Adrenal gland (tissue), 12 donors: Measurements from ENCODE around the gene TACR1. TPM values are rescaled to one million over a fixed set of nuclear protein-coding genes. Genes with fewer than 3 reads are reported as not detected.

Experiments
- DNase-seq, 7 donors: peaks; one replicate each; pipeline ENCODE4 v3.0.0-alpha.2; 2019 to 2020
- H3K27ac ChIP-seq, 5 donors: fragments of 200-600 bp; sonication (generic) in 4 of 5; 1 replicate in 3 of 5; 2 replicates in 2 of 5; pipeline versions ENCODE4 v1.5.1 to v1.8.0; 2016 to 2020; ENCODE audit warnings: mild to moderate bottlenecking in 1 of 5
- H3K27me3 ChIP-seq: fragments of 200-600 bp; 2 replicates; pipeline ENCODE4 v1.8.0; 2021
- H3K36me3 ChIP-seq, 2 donors: fragments of 200-600 bp; replicated peaks in 1 of 2; 1 replicate in 1 of 2; 2 replicates in 1 of 2; pipeline versions ENCODE4 v1.5.1 to v1.8.0; 2018 to 2022
- H3K4me1 ChIP-seq, 2 donors: fragments of 200-600 bp; replicated peaks in 1 of 2; 1 replicate in 1 of 2; 2 replicates in 1 of 2; pipeline versions ENCODE4 v1.5.1 to v1.8.0; 2018 to 2021
- H3K4me3 ChIP-seq, 4 donors: fragments of 200-600 bp; sonication (generic) in 3 of 4; one replicate each; pipeline ENCODE4 v1.5.1; 2016 to 2018
- H3K9me3 ChIP-seq, 3 donors: fragments of 200-600 bp; sonication (generic) in 1 of 3; replicated peaks in 1 of 3; 1 replicate in 2 of 3; 2 replicates in 1 of 3; pipeline versions ENCODE4 v1.5.1 to v1.8.0; 2016 to 2021
- POLR2A ChIP-seq, 2 donors: fragments of 450-650 bp; IDR thresholded peaks; one replicate each; pipeline ENCODE4 v1.6.1; 2017; ENCODE audit warnings: antibody characterized with exemption in 2 of 2, mild to moderate bottlenecking in 2 of 2, moderate library complexity in 1 of 2
- WGBS, 4 donors: extraction: QIAGEN DNeasy Blood & Tissue Kit in 2 of 4; methylation state at CpG; one replicate each; pipeline versions ENCODE4 v1.1.5 to v1.1.7; 2013 to 2017; 5-methylcytosine and 5-hydroxymethylcytosine counted together
- intact Hi-C, 2 donors: fragments of 100-400 bp; cut with DNase I; formaldehyde crosslinking; loops; one replicate each; pipeline versions ENCODE4 v1.14.1 to v1.15.0; 2022 to 2023
- polyA plus RNA-seq, 3 donors: library from polyadenylated mRNA; stranded (reverse); fragments of 200-250 nt in 2 of 3; fragments of 350-450 nt in 1 of 3; fragmentation: Illumina TruSeq in 1 of 3; extraction: RNeasy Lipid Tissue Mini Kit (QIAGEN cat#74804) in 1 of 3; gene quantifications; one replicate each; pipeline ENCODE4 v1.2.3, GENCODE V29; 2013 to 2014
- total RNA-seq, 9 donors: library from RNA; depleted of rRNA in 4 of 9; stranded (reverse); fragments of >200 nt in 4 of 9; fragments of 120-200 nt in 1 of 9; fragmentation: NEBNext Ultra II Directional in 1 of 9; extraction: Animal tissue kit (Norgen Biotek cat#: 25700) in 1 of 9; gene quantifications; one replicate each; pipeline versions ENCODE4 v1.1.0 to v1.2.4, GENCODE V29; 2013 to 2023
- TF ChIP-seq, protein P1 (sequence below), 6 experiments: fragments of 450-650 bp in 4 of 6; fragments of 200-600 bp in 2 of 6; sonication (generic) in 1 of 6; IDR thresholded peaks; 1 replicate in 5 of 6; 2 replicates in 1 of 6; pipeline versions ENCODE4 v1.5.1 to v1.8.0; 2016 to 2021; ENCODE audit warnings: antibody characterized with exemption in 6 of 6, mild to moderate bottlenecking in 2 of 6, moderate library complexity in 1 of 6
- donor health status: healthy with polysubstance abuse.
- donor health status: Bipolar disorder and iron deficiency.
- donor health status: DM: yes; HTN: yes; CAD: no.
- donor health status: DM: no; HTN: no; CAD: no.
- donor health status: DM: no; HTN: no; CAD: no.
- donor health status: DM: yes; HTN: yes; CAD: no.

TACR1 gene
- total and polyA plus RNA-seq, 12 donors: 0.15 to 1.9 (median 0.41) TPM; not detected in 1

- intact Hi-C loops: no loop called here
- Histone ChIP-seq H3K4me1 (no peaks in the 10 kb centered on the region), H3K27ac (no peak overlapping the region), H3K9me3 (no peaks in the 10 kb centered on the region), H3K36me3 (no peaks in the 10 kb centered on the region), H3K4me3 (no peak overlapping the region), H3K27me3 (no peaks in the 10 kb centered on the region)
- TF ChIP-seq, protein P1, sequence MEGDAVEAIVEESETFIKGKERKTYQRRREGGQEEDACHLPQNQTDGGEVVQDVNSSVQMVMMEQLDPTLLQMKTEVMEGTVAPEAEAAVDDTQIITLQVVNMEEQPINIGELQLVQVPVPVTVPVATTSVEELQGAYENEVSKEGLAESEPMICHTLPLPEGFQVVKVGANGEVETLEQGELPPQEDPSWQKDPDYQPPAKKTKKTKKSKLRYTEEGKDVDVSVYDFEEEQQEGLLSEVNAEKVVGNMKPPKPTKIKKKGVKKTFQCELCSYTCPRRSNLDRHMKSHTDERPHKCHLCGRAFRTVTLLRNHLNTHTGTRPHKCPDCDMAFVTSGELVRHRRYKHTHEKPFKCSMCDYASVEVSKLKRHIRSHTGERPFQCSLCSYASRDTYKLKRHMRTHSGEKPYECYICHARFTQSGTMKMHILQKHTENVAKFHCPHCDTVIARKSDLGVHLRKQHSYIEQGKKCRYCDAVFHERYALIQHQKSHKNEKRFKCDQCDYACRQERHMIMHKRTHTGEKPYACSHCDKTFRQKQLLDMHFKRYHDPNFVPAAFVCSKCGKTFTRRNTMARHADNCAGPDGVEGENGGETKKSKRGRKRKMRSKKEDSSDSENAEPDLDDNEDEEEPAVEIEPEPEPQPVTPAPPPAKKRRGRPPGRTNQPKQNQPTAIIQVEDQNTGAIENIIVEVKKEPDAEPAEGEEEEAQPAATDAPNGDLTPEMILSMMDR (IDR thresholded peaks at IDR 0.05): no peak
- no peak for TF ChIP-seq POLR2A (IDR thresholded peaks at IDR 0.05)
- DNase-seq: no peak
- 95 to 100% (median 100%) methylated on average over 2 of the region's 2 CpGs for WGBS, 4 donors
Measured at GRCh38 chr2:75027886-75028285, 171.4 kb downstream of the TACR1 start.

GRCh38 chr2:75025633-75026380 lies 173.5 kb downstream of the TACR1 start:
- Histone ChIP-seq H3K27ac (no peak overlapping the region), H3K4me1 (no peaks in the 10 kb centered on the region), H3K4me3 (no peak overlapping the region), H3K9me3 (no peaks in the 10 kb centered on the region), H3K36me3 (no peaks in the 10 kb centered on the region), H3K27me3 (no peaks in the 10 kb centered on the region)
- 87 to 97% (median 91%) methylated on average over 2 of the region's 2 CpGs for WGBS, 4 donors
- DNase-seq: no peak
- TF ChIP-seq POLR2A (IDR thresholded peaks at IDR 0.05): no peak
- TF ChIP-seq, protein P1 (IDR thresholded peaks at IDR 0.05): no peak
- intact Hi-C loops: no loop called here

GRCh38 chr2:75025216-75025615 lies 174.1 kb downstream of the TACR1 start:
- H3K9me3 ChIP-seq: no peaks in the 10 kb centered on the region
- no peaks in the 10 kb centered on the region for H3K36me3 ChIP-seq
- TF ChIP-seq, protein P1 (IDR thresholded peaks at IDR 0.05): no peak
- TF ChIP-seq POLR2A (IDR thresholded peaks at IDR 0.05): no peak
- DNase-seq: no peak
- H3K27ac ChIP-seq: no peak overlapping the region
- H3K4me1 ChIP-seq: no peaks in the 10 kb centered on the region
- H3K4me3 ChIP-seq: no peak overlapping the region
- intact Hi-C loops: no loop called here
- no peaks in the 10 kb centered on the region for H3K27me3 ChIP-seq

- Histone ChIP-seq H3K9me3 (no peaks in the 10 kb centered on the region), H3K4me3 (no peak overlapping the region), H3K27ac (no peak overlapping the region), H3K4me1 (no peaks in the 10 kb centered on the region), H3K27me3 (no peaks in the 10 kb centered on the region), H3K36me3 (no peaks in the 10 kb centered on the region)
- TF ChIP-seq, protein P1 (IDR thresholded peaks at IDR 0.05): no peak
- no peak for TF ChIP-seq POLR2A (IDR thresholded peaks at IDR 0.05)
- 88 to 97% (median 97%) methylated on average over 3 of the region's 3 CpGs for WGBS, 4 donors
- intact Hi-C loops: no loop called here
- DNase-seq: no peak
Measured at GRCh38 chr2:75023666-75024455, 175.5 kb downstream of the TACR1 start.
